Testis (tissue), 3 donors: ENCODE measurements around the gene EMC6. TPM values are rescaled to one million over a fixed set of nuclear protein-coding genes. Genes with fewer than 3 reads are reported as not detected.

Experiments
- DNase-seq: peaks from one replicate; pipeline ENCODE4 v3.0.0-alpha.2; 2019
- H3K27ac ChIP-seq, 2 donors: fragments of 200-600 bp; sonication (generic); one replicate each; pipeline ENCODE4 v1.5.1; 2019
- H3K27me3 ChIP-seq: fragments of 200-600 bp; sonication (generic); one replicate; pipeline ENCODE4 v1.5.1; 2019
- H3K36me3 ChIP-seq: fragments of 200-600 bp; sonication (generic); one replicate; pipeline ENCODE4 v1.5.1; 2017; ENCODE audit warnings: low read depth; ENCODE audit errors: missing control alignments
- H3K4me1 ChIP-seq: fragments of 200-600 bp; sonication (generic); one replicate; pipeline ENCODE4 v1.5.1; 2019
- H3K4me3 ChIP-seq, 2 donors: fragments of 200-600 bp; sonication (generic); one replicate each; pipeline ENCODE4 v1.5.1; 2017 to 2019
- H3K9me3 ChIP-seq: fragments of 200-600 bp; sonication (generic); one replicate; pipeline ENCODE4 v1.5.1; 2017
- CTCF ChIP-seq, 3 experiments: fragments of 450-650 bp in 2 of 3; fragments of 200-600 bp in 1 of 3; sonication (generic) in 1 of 3; IDR thresholded peaks; one replicate each; pipeline ENCODE4 v1.5.1; 2016 to 2019; ENCODE audit warnings: antibody characterized with exemption in 3 of 3, mild to moderate bottlenecking in 2 of 3, moderate library complexity in 1 of 3
- POLR2A ChIP-seq: fragments of 450-650 bp; IDR thresholded peaks from one replicate; pipeline ENCODE4 v1.6.1; 2017; ENCODE audit warnings: antibody characterized with exemption, mild to moderate bottlenecking, moderate library complexity
- WGBS, 2 donors: methylation state at CpG; one replicate each; pipeline ENCODE4 v1.1.5; 2018; 5-methylcytosine and 5-hydroxymethylcytosine counted together
- intact Hi-C: fragments of 100-400 bp; cut with DNase I; formaldehyde crosslinking; loops from one replicate; pipeline ENCODE4 v1.15.1; 2023; ENCODE audit warnings: low total_unique reads
- polyA plus RNA-seq: library from polyadenylated mRNA; stranded (reverse); fragments of 350-450 nt; fragmentation: Illumina TruSeq; extraction: RNeasy Lipid Tissue Mini Kit (QIAGEN cat#74804); gene quantifications from one replicate; pipeline ENCODE4 v1.2.3, GENCODE V29; 2014; ENCODE audit warnings: low read depth, low replicate concordance; ENCODE audit not compliant: insufficient read depth
- total RNA-seq, 2 donors: library from RNA; depleted of rRNA; stranded (reverse); fragments of >200 nt; gene quantifications; one replicate each; pipeline ENCODE4 v1.2.3, GENCODE V29; 2016

Gene EMC6
- total and polyA plus RNA-seq, 3 donors from 2014 or later: 39.0 to 74.1 (median 46.5) TPM

GRCh38 chr17:3657588-3657869 lies 11.1 kb upstream of the EMC6 start:
- Histone ChIP-seq H3K4me3 (no peak overlapping the region), H3K27me3 (no peaks in the 10 kb centered on the region), H3K36me3 (no peaks in the 10 kb centered on the region), H3K27ac (peak overlapping the region; percentile 56 to 82), H3K9me3 (no peaks in the 10 kb centered on the region), H3K4me1 (peaks cover 47% of the 10 kb centered on the region)
- TF ChIP-seq CTCF (IDR thresholded peaks at IDR 0.05): no peak
- no peak for TF ChIP-seq POLR2A
- 86% methylated on average over 7 of the region's 7 CpGs for WGBS, 2 donors
- intact Hi-C loops: no loop called here
- no peak for DNase-seq

DNA sequence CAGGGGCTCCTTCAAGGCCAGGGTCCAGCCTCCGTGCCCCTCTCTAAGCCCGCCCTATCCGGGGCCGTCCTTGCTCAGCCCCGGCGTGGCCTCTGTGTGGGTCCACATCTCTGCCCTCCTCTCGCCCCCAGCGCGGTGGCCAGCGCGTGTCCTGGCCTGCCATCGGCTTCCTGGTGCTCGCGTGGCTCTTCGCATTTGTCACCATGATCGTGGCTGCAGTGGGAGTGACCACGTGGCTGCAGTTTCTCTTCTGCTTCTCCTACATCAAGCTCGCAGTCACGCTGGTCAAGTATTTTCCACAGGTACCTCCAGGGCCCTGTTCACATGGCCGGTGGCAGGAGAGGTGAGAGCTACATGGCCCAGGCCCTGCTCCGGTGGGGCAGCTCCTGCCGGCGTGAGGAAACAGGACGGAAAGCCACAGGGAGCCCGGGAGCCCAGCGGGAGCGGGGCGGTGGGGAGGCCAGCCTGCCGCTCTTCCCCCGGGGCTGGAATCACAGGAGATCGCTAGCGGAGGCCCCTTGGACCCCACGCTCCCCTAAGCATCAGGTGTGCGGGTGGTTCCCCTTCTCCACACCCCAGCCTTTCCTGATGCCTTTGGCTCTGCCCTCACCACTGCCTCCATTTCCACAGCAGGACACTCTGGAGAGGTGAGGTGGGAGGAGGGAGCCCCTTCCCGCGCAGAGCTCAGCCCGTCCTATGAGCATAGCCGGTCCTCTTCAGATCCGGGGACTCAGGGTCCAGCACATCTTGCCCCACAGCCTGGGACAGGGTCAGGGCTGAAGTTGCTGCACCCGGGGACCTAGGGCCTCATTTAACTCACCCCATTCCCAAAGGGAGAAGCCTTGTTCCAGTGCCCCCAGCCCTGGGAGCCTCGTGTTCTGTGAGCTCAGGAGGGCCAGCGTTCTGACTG lies 10.5 kb upstream of the EMC6 start:
- Histone ChIP-seq H3K36me3 (no peaks in the 10 kb centered on the region), H3K27ac (peak overlapping the region; percentile 56 to 82), H3K27me3 (no peaks in the 10 kb centered on the region), H3K4me1 (peaks cover 51% of the 10 kb centered on the region), H3K9me3 (no peaks in the 10 kb centered on the region), H3K4me3 (no peak overlapping the region)
- no peak for DNase-seq
- 69 to 87% methylated on average over 20 to 42 of the region's 42 CpGs for WGBS, 2 donors
- intact Hi-C loops: no loop called here
- TF ChIP-seq POLR2A (no peak), CTCF (IDR thresholded peaks at IDR 0.05) (no peak)

DNA sequence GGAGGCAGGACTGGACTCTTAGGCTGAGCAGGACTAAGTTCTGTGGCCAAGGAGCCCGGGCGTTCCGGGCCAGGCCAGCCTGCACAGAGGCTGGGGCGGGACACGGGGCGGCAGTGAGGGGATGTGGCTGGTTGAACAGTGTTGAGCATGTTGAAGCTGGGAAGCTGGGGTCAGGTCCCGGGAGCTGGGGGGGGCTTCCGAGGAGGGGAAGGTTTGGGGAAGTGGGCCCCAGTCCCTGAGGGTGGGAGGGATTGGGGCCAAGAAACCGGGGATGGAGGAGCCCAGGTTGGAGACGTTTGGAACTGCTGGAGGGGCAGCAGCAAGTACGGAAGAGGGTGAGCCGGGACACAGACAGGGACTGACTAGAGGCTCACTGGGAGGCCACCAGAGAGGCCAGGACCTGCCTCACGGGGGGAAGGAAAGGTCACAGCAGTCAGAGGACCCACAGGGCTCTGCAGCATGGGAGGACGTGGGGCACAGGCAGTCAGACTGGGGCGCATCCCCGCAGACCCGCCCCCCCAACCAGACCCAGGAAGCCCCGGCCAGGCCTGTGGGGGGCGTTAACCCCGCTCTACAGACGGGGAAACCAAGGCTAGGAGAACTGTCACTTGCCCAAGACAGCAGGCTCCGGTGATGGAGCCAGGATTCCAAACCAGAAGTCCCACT lies 9.7 kb upstream of the EMC6 start:
- Histone ChIP-seq H3K27ac (peak overlapping the region; percentile 56 to 82), H3K36me3 (no peaks in the 10 kb centered on the region), H3K9me3 (no peaks in the 10 kb centered on the region), H3K27me3 (no peaks in the 10 kb centered on the region), H3K4me3 (no peak overlapping the region), H3K4me1 (peaks cover 57% of the 10 kb centered on the region)
- no peak for DNase-seq
- intact Hi-C loops: no loop called here
- 53 to 54% methylated on average over 15 to 22 of the region's 22 CpGs for WGBS, 2 donors
- TF ChIP-seq CTCF (IDR thresholded peaks at IDR 0.05): no peak
- no peak for TF ChIP-seq POLR2A

- WGBS, 2 donors: 23 to 29% methylated on average over 9 to 22 of the region's 22 CpGs
- H3K9me3 ChIP-seq: no peaks in the 10 kb centered on the region
- no peaks in the 10 kb centered on the region for H3K27me3 ChIP-seq
- peak overlapping the region; percentile 56 to 82 for H3K27ac ChIP-seq
- TF ChIP-seq CTCF (IDR thresholded peaks at IDR 0.05): peak in 2 of 3 experiments; percentile 16 to 26
- no peak for TF ChIP-seq POLR2A
- H3K4me1 ChIP-seq: peaks cover 57% of the 10 kb centered on the region
- intact Hi-C loops: no loop called here
- H3K36me3 ChIP-seq: no peaks in the 10 kb centered on the region
- H3K4me3 ChIP-seq: no peak overlapping the region
- DNase-seq: peak; percentile 89
Observed at GRCh38 chr17:3659541-3660111, 9.0 kb upstream of the EMC6 start.
